ENCODE results near the gene GP5. TPM values are rescaled to one million over a fixed set of nuclear protein-coding genes. Genes with fewer than 3 reads are reported as not detected.

Gene GP5
- total RNA-seq, 1 experiment from 2014 or later, result not detected

DNA sequence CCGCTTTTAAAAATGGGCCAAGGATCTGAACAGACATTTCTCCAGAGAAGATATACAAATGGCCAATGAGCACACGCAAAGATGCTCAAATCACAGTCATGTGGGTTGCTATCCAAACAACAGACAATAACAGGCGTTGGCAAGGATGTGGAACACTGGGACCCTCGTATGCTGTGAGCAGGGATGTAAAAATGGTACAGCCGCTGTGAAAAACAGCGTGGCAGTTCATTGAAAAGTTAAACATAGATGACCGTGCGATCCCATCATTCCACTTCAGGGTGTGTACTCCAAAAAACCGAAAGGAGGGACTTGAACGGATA lies 22.9 kb downstream of the GP5 start:
- peaks cover 5% of the 10 kb centered on the region for H3K27me3 Mint-ChIP-seq (ENCODE audit: low read depth)
- no peak overlapping the region for H3K56ac ChIP-seq (ENCODE audit: insufficient read length, low read depth, low read length)
- H3K27ac Mint-ChIP-seq, result no peak overlapping the region
- no peak overlapping the region for H2BK5ac ChIP-seq (ENCODE audit: insufficient read length, low read length)
- no peak overlapping the region for H2BK20ac ChIP-seq (ENCODE audit: low read depth, low read length, poor library complexity, severe bottlenecking)
- H2BK15ac ChIP-seq (ENCODE audit: low read depth, low read length), result no peak overlapping the region
- H3K9me3 ChIP-seq (ENCODE audit: control insufficient read depth, low read depth, low read length), result no peaks in the 10 kb centered on the region
- H3K23me2 ChIP-seq (ENCODE audit: insufficient read length, low read depth, low read length, poor library complexity, severe bottlenecking), result no peaks in the 10 kb centered on the region
- H3K14ac ChIP-seq (ENCODE audit: insufficient read depth, low read length), result no peak overlapping the region
- no peaks in the 10 kb centered on the region for H3K79me2 ChIP-seq (ENCODE audit: insufficient read depth, low read length)
- H3T11ph ChIP-seq (ENCODE audit: low read length), result no peak overlapping the region
- DNase-seq, result no peak
- H3K4me2 ChIP-seq (ENCODE audit: insufficient read depth, insufficient read length, low read length), result no peak overlapping the region
- no peaks in the 10 kb centered on the region for H3K79me1 ChIP-seq (ENCODE audit: insufficient read depth, low read depth, low read length, poor library complexity, severe bottlenecking)
- H3K18ac ChIP-seq (ENCODE audit: insufficient read length, low read depth, low read length), result no peak overlapping the region
- H2BK12ac ChIP-seq (ENCODE audit: insufficient read length, low read depth, low read length), result no peak overlapping the region
- no peaks in the 10 kb centered on the region for H4K20me1 ChIP-seq (ENCODE audit: control insufficient read depth, insufficient read depth, insufficient read length)
- no peak overlapping the region for H3K4ac ChIP-seq (ENCODE audit: low read depth, low read length)
- H3K27ac ChIP-seq (ENCODE audit: insufficient read length, low read depth, low read length), result no peak overlapping the region
- peaks cover 26 to 47% of the 10 kb centered on the region in 2 experiments for H3K4me1 Mint-ChIP-seq
- H4K91ac ChIP-seq (ENCODE audit: insufficient read length, low read depth, low read length), result no peak overlapping the region
- no peak overlapping the region for H4K8ac ChIP-seq (replicated peaks; ENCODE audit: insufficient read length, low read depth, low read length)
- no peak overlapping the region for H3K4me3 Mint-ChIP-seq
- TF ChIP-seq, protein P1, sequence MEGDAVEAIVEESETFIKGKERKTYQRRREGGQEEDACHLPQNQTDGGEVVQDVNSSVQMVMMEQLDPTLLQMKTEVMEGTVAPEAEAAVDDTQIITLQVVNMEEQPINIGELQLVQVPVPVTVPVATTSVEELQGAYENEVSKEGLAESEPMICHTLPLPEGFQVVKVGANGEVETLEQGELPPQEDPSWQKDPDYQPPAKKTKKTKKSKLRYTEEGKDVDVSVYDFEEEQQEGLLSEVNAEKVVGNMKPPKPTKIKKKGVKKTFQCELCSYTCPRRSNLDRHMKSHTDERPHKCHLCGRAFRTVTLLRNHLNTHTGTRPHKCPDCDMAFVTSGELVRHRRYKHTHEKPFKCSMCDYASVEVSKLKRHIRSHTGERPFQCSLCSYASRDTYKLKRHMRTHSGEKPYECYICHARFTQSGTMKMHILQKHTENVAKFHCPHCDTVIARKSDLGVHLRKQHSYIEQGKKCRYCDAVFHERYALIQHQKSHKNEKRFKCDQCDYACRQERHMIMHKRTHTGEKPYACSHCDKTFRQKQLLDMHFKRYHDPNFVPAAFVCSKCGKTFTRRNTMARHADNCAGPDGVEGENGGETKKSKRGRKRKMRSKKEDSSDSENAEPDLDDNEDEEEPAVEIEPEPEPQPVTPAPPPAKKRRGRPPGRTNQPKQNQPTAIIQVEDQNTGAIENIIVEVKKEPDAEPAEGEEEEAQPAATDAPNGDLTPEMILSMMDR (conservative IDR thresholded peaks at IDR 0.05), result no peak
- no peak overlapping the region for H2BK120ac ChIP-seq (ENCODE audit: low read depth, low read length, poor library complexity, severe bottlenecking)
- H3K23ac ChIP-seq (ENCODE audit: insufficient read length, low read depth, low read length), result no peak overlapping the region
- no peak overlapping the region for H2AFZ ChIP-seq (ENCODE audit: low read length)
- H3K27me3 ChIP-seq (ENCODE audit: insufficient read depth, low read length), result no peaks in the 10 kb centered on the region
- no peaks in the 10 kb centered on the region; the same call in 1 of the 2 replicates for H3K4me1 ChIP-seq (ENCODE audit: insufficient read depth, low read length)
- no peak overlapping the region for H2AK5ac ChIP-seq (ENCODE audit: insufficient read length, low read length)
- H4K5ac ChIP-seq (ENCODE audit: insufficient read length, low read depth, low read length), result no peak overlapping the region
- H3K9me3 Mint-ChIP-seq, result no peaks in the 10 kb centered on the region; a peak in 1 of 5 replicates
- no peak overlapping the region for H3K9ac ChIP-seq (ENCODE audit: extremely low read depth, insufficient read length, low read length)
- H3K36me3 Mint-ChIP-seq (ENCODE audit: insufficient read depth in 1 of 3, low read depth in 3 of 3), result no peaks in the 10 kb centered on the region; a peak in 1 of 7 replicates
- WGBS (ENCODE audit: extremely low coverage, insufficient read length, low lambda C conversion rate), result no CpG with 5 or more reads among the region's 10 CpGs

Data from H9 (cell line).